GM18868 (cell line): ENCODE data around the gene GTPBP6.
"Not testable (repeated sequence)": the region's sequence is repeated elsewhere in the genome, so short reads cannot be mapped to it uniquely, and the experiment has no call there.

Source experiments
- ATAC-seq: cut with Tn5 transposase; IDR thresholded peaks from one replicate; pipeline ENCODE4 v1.9.1; 2021; ENCODE audit warnings: mild to moderate bottlenecking, moderate library complexity; ENCODE audit not compliant: unreplicated experiment

GTPBP6 gene

DNA sequence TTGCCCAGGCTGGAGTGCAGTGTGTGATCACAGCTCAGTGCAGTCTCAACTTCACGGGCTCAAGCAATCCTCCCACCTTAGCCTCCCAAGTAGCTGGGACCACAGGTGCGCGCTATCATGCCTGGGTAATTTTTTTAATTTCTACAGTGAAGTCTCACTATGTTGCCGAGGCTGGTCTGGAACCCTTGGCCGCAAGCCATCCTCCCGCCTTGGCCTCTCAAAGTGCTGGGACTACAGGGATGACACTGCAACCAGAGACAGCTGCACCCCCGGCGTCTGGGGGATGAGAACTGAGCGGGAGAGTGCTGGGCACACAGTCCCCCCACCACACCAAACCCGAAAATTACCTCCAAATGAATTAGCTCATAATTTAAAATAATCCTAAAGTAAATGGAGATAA is 33.1 kb upstream of the GTPBP6 start:
- ATAC-seq, result no peak

DNA sequence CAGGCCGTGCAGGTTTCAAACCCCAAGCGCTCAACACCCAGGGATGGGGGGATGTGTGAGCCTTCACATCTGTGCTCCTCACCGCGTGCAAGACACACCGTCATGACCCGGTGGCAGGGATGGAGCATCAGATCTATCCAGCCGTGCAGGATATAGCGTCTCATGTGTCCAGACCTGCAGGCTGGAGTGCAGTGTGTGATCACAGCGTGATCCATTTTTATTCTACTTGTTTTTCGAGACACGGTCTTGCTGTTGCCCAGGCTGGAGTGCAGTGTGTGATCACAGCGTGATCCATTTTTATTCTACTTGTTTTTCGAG is 32.7 kb upstream of the GTPBP6 start:
- ATAC-seq, result not testable (repeated sequence)

DNA sequence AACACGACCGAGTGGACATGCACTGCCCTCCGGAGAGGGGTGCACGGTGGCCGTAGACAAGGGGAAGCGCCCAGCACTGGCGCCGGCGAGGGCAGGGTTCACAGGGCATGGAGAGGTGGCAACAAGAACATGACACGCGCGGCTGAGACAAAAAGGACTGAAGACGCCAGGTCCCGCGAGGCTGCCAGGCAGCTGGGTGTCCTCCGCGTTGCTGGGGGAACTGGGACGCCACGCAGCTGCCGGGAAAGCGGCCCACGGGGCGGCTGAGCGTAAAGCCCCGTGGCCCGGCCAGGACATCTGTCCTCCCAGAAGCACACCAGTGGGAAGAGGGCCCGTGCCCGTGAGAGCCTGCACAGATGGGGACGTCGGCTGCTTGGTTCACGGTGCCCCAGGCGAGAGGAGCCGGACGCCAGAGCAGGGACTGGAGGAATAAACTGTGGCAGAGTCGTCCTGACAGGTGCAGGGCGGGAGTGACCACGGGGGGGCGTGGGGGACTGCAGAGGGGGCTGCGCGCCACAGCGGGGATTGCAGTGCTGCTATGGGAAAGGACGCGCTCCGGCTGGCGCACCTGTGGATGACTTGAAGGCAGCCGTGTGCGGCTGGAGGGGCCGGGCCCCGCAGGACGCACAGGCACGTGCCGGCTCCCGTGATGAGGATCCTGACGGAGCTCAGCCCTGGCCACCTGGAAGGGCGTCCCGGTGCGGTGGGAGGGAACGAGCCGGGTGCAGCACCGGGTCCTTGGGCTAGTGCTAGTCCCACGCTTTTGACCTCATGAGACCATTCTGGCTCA is 32.1 kb upstream of the GTPBP6 start:
- ATAC-seq, result no peak

DNA sequence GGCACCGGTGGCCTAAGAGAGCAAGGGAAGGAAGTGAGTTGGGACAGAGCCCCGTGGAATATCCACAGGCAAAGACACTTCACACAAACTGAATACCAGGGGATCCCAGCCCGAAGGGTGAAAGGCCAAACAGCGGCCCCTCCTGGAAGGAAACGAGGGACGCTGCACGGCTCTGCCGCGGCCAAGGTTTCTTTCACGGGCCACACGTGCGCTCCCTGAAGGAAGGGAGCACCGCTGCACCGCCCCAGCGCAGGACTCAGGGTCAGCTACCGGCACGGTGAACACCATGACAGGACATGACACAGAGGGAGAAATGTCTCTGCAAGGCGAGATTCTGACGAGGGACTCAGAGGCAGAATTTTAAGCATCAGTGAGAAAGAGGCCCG is 31.5 kb upstream of the GTPBP6 start:
- ATAC-seq, result no peak

DNA sequence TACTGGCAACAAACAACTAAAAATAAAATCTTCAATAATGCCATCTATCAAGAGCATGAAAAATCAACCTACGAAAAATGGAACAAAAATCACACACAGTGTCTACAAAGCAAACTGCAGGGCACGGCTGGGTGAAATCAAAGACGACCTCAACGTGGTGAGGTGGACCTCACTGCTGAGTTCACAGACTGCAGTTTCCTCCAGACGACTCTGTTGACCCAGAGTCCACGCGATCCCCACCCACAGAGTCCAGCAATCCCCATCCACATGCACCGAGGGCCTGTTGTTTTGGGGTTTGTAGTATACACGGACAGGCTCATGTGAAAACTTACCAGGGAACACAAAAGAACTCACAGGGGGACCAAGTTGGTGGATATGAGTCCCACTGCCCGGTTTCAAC is 31.1 kb upstream of the GTPBP6 start:
- no peak for ATAC-seq

DNA sequence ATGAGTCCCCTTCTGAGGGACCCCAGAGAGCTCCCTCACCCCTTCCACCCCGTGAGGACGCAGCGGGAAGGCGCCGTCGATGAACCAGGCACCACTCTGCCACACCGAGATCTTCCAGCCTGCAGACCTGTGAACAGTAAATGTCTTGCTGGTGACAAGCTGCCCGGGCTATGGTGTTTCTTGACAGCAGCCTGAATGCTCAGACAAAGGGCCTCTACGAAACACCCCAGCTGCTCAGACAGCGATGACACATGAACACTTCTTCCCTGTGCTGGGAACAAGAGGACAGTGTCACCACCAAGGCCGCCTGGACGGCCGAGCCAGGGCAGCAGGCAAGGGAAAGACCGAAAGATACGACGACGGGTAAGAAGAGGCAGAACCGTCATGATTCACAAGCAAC is 30.6 kb upstream of the GTPBP6 start:
- ATAC-seq, result no peak

DNA sequence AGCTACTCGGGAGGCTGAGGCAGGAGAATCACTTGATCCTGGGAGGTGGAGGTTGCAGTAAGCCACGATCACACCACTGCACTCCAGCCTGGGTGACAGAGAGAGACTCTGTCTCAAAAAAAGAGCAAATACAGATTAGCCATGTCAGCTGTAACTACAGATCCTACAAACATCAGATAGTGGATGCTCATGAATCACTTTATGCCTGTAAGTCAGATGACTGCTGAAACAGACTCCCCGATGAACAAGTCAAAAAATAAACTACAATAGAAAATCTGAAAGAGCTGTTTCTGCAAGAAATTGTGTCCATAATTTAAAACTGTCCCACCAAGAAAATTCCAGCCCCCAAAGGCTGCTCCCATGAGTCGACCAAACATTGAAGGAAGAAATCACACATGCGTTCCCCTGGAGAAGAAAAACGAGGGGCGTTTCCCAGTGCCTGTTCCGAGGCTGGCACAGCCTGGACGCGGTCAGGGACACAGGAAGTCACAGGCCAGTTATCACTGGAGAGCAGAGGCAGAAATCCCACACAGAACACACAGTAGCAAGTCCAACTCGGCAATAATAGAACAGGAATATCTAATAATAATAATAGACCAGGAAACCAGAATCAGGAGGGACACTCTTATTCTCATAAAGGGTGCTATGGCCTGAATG is 30.0 kb upstream of the GTPBP6 start:
- ATAC-seq, result no peak

DNA sequence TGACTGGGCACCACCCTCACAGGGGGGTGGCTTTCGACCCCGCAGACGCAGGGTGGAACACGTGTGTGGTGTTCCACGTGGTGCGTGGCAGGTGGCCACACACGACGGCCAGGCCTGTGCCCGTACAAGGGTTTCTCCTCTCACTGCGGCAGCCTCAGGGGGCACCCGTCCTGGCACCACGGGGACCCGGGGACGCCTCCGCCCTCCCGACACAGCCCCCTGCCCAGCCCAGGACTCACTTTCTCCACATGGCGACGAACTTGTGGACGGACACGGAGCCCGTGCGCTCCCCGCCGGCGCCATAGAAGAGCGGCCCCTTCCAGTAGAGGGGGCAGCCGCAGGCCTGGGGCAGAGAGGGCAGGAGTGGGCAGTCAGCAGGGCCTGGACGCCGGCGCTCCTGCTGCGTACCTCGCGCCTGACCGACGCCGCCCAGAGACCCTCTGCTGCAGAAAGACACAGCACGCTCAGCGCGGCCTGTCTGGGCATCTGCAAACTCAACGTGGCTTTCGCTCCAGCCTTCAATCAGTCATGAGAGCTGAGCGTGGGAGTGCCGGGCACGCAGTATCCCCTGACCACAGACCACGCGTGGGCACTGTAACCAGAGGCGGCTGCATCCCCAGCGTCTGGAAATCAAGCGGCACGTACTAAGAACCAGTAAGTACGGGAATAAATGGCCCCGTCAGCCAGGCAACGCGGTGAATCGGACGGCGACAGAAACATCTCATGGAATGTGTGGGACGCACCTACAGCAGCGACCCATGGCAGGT is 28.9 kb upstream of the GTPBP6 start:
- ATAC-seq, result no peak

DNA sequence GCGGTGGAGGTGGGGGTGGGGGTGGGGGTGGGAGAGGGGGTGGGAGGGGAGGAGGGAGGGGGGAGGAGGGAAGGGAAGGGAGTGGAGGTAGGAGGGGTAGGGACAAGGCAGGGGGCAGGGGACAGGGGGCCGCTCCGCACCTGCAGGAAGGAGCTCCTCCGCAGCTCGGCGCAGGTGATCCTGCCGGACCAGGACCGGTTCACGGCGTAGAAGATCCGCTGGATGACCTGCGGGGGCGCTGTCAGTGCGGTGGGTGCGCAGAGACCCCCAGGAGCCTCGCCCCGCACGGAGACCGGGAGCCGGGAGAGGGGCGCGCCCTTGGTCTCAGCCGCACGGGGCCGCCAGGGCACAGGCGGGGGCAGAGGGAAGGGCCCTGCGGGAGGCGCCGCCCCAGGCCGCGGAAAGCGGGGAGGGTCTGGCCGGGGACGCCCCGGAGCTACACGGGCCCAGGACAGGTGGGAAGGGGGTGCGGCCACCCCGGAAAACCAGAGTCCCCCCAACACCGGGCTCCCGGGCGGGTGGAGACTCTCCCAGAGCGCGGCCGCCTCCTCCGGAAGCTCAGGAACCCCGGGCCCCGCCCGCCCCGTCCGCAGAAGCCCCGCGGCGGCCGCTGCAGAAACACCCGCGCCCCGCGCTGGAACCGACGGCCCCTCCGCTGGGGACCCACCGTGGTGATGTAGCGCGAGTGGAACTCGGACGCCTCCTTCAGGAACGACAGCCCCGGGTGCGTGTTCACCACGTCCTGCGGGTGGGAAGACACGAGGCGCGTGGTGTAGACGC is 27.6 kb upstream of the GTPBP6 start:
- ATAC-seq, result no peak

DNA sequence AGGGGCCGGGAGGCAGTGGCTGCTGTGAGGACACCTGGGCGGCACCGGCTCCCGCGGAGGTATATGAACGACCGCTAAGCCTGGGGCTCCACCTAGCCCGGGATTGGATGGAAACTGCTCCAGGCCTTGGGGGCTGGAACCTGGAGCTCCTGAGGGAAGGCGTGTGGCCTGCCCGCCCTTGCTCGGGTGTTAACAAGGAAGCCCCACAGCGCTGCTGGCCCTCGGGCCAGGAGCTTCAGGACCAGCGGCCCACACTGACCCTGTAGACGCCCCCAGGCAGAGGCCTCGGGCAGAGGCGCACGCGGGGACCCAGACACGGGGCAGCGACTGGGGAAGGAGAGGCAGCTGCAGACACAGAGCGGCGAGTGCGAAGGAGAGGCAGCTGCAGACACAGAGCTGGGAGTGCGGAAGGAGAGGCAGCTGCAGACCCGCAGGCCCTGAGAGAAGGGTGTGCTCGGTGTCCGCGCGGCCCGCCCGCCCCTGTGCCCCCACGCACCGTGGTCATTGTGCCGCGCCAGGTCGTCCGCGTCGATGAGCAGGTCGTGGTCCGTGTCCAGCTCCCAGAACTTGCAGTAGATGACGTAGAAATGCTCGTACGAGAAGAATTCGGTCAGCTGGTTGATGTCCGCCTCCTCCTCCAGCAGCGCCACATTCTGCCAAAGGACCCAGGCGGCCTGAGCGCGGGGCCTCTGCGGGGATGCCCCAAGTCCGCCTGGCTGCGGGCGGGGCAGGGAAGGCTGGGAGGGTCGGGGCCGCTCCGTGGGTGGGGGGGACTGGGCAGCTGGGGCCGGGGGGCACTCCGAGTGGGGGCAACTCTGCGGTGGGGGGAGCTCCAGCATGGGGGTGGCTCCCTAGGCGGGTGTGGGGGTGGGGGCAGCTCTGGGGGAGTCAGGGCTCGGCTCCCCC is 26.7 kb upstream of the GTPBP6 start:
- no peak for ATAC-seq

DNA sequence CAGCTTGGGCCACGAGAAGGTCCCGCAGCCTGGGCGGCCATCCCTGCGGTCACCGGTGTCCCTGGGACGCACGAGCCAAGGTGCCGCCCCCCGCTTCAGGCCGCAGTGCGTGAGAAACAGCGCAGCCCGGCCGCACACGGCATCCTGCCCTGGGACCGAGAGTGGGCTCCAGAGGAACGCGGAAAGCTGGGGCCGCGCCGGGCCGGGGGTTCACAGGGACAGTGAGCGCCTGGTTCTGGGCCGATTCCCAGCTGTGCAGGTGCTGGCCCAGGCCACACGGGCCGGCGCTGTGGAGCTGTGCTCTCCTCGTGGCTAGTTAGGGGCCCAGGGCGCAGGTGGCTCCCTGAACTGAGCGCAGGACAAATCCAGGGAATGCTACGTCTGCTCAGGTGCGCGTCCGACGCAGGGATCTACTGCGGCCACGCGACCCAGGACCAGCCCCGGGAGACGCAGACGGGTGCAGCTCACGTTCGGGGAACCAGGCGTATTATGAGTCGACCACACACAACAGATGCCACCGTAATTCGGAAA is 25.8 kb upstream of the GTPBP6 start:
- no peak for ATAC-seq

DNA sequence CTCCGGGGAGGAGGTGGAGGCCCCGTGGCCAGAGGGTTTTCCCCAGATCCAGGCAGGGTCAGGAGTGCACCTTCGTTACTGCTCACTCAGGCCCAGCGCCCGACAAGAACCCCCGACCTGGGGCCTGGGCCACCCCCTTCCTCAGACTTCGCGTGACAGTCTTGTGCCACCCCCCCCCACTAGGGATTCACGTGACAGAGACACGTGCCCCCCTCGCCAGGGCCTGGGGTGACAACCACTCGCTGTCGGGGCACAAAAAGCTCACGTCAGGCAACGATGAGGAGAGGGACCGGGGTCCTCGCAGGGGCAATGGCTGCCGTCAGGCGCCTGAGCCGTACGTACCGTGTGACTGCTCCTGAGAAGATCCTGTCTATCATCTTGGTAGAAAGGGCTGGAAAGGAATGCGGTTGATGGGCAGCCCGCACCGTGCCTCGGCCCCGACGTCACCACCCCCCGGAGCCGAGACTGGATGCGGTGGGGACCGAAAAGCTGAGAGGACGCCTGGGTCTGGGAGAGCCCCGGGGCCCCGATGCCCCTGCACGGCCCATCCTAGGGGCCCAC is 23.0 kb upstream of the GTPBP6 start:
- no peak for ATAC-seq

DNA sequence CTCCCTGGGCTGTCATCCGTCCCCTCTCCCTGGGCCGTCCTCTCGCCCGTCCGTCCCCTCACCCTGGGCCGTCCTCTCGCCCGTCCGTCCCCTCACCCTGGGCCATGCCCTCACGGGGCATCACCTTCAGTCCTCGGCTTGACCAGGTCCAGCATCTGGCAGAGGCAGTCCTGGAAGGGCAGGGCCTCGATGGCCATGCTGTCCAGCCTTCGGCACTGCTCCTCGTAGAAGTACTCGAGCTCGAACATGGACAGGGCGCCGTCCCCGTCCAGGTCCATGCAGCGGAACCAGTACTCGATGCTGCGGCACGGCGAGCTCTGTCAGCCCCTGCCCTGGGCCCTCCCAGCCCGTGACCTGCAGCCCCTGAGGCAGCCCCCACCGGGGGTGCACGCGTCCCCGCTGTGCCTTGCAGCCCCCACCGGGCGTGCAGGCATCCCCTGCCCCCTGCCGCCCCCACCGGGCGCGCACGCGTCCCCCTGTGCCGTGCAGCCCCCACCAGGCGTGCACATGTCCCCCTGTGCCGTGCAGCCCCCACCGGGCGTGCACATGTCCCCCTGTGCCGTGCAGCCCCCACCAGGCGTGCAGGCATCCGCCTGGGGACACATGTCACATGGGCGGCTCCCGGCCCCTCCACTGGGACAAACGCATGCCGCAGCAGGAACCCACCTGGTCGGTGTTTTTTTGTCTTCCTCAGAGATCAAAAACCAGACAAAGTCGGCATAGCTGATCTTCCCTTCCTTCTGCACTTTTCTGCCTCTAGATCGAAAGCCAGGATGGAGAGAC is 22.2 kb upstream of the GTPBP6 start:
- ATAC-seq, result no peak

DNA sequence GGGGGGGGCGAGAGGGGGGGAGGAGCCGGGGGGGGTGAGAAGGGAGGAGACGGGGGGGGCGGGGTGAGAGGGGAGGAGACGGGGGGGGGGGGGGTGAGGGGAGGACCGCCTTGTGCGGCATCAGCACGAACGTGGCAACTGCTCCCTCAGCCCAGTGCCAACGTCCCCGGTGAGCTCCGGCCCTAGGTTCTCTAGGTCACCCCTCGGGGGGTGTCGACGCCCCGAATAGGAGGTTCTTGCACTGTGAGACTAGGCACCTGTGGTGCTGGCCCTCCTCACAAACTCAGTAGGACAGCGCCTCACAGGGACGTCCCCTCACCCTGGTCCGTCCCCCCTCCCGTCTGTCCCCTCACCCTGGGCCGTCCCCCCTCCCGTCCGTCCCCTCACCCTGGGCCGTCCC is 21.5 kb upstream of the GTPBP6 start:
- no peak for ATAC-seq

DNA sequence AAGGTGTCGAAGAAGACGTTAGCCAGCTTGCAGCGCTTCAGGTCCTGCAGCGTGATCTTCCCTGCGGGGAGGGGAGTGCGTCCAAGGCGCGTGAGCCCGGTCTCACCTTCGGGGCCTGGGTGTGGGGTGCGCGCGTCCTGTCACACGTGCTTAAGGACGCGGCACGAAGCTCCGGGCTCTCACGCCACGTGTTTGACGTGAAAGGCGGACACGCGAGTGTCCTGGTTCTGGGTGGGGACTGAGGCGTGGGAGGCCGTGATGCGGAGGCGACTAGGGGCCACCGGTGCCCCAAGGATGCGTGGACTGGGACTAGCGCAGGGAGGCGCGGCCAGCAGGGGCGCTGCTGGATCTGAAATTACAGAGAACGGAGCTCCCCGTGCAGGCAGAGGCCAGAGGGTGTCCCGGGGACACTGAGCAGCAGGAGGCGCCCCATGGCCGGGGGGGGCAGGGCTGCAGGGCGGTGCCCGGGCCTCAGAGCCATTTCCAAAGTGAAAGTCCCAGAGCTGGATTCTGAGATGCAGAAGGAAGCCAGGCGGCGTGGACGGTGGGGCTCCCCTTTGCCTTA is 20.3 kb upstream of the GTPBP6 start:
- ATAC-seq, result no peak

DNA sequence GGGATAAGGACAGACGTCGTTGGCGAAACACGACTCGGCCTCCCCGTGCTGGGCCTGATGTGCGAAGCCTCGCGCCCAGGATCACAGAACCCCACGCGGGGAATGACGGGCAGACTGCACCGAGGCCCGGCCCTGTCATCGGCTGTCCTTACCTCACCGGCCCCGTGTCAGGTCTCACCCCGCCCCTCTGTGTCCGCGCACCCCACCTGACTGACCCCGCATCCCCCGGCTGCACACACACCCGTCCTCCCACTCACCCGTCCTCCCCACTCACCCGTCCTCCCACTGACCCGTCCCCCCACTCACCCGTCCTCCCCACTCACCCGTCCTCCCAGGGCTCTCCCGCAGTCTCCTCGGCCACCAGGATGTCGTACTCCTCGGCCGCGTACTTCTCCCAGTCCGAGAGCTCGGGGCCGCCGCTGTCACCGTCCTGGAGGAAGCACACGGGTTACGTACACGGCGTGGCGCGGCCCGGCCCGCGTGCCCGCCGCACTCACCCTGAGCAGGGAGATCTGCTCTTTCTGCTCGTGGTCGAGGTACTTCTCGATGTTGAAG is 19.8 kb upstream of the GTPBP6 start:
- ATAC-seq, result no peak

DNA sequence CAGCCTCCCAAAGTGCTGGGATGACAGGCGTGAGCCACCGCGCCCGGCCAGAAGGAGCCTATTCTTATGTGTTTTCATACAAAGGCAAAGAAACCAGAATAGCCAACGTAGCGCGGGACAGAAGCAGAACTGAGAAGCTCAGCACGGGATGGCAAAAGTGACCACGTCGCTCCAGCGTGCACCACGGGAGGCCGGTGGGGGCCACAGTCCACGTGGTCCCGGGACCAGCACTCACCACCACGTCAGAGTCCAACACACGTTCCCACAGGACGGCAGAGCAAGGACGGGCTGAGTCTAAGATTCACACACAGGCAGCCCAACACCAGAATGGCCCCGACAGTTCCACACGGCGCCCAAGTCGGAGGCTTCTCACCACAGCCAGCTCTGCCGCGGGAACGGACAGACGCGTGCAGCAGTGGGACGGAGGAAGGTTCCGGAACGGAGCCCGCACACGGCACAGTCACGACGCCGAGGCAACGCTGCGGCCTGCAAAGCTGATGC is 18.8 kb upstream of the GTPBP6 start:
- no peak for ATAC-seq

DNA sequence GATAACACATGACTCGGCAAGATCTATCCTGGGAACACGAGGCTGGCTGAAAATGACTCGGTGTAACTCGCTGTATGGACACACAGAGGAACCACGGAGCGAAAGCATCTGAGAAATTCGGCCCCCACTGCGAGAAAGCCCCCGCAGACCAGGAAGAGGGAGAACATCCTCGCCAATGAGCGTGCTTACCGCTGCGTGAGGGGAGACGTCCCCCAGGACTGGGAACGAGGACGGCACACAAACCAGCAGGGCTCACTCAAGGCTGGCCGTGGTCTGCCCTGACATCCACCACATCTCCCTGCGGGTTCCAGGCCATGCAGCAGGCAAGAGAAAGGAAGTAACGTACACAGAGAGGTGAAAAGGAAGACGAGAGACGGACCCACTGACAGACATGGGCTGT is 17.6 kb upstream of the GTPBP6 start:
- no peak for ATAC-seq
